Measurements from ENCODE around the gene PAQR3.
"Not testable (repeated sequence)": the region's sequence is repeated elsewhere in the genome, so short reads cannot be mapped to it uniquely, and the experiment has no call there.

PAQR3 gene

GRCh38 chr4:78926826-78927225 lies 12.4 kb downstream of the PAQR3 start:
- no peak for DNase-seq

GRCh38 chr4:78923464-78924312 lies 15.6 kb downstream of the PAQR3 start:
- no peak for DNase-seq

- DNase-seq, result no peak
Measured at GRCh38 chr4:78922207-78922606, 17.0 kb downstream of the PAQR3 start.

GRCh38 chr4:78910612-78911011 lies 28.6 kb downstream of the PAQR3 start:
- no peak for DNase-seq

- not testable (repeated sequence) for DNase-seq
Measured at GRCh38 chr4:78908974-78909373, 30.3 kb downstream of the PAQR3 start.

GRCh38 chr4:78907638-78908037 lies 31.6 kb downstream of the PAQR3 start:
- no peak for DNase-seq

- no peak for DNase-seq
Measured at GRCh38 chr4:78904143-78904542, 35.1 kb downstream of the PAQR3 start.

- DNase-seq, result no peak
Measured at GRCh38 chr4:78902298-78902697, 36.9 kb downstream of the PAQR3 start.

- DNase-seq, result no peak
Measured at GRCh38 chr4:78901882-78902281, 37.4 kb downstream of the PAQR3 start.

GRCh38 chr4:78899302-78899701 lies 39.9 kb downstream of the PAQR3 start:
- no peak for DNase-seq

GRCh38 chr4:78889955-78890354 lies 49.3 kb downstream of the PAQR3 start:
- DNase-seq, result no peak

- DNase-seq, result no peak
Measured at GRCh38 chr4:78885598-78885997, 53.6 kb downstream of the PAQR3 start.

GRCh38 chr4:78880874-78881492 lies 58.3 kb downstream of the PAQR3 start:
- no peak for DNase-seq

- DNase-seq, result no peak
Measured at GRCh38 chr4:78878031-78878430, 61.2 kb downstream of the PAQR3 start.

- DNase-seq, result no peak
Measured at GRCh38 chr4:78876568-78877320, 62.5 kb downstream of the PAQR3 start.

- no peak for DNase-seq
Measured at GRCh38 chr4:78870056-78870455, 69.2 kb downstream of the PAQR3 start.

GRCh38 chr4:78868712-78869111 lies 70.5 kb downstream of the PAQR3 start:
- DNase-seq, result not testable (repeated sequence)

- DNase-seq, result no peak
Measured at GRCh38 chr4:78865451-78865850, 73.8 kb downstream of the PAQR3 start.

- DNase-seq, result peak; percentile 72
Measured at GRCh38 chr4:78864405-78865024, 74.7 kb downstream of the PAQR3 start.

GRCh38 chr4:78863991-78864390 lies 75.2 kb downstream of the PAQR3 start:
- DNase-seq, result no peak

- DNase-seq, result no peak
Measured at GRCh38 chr4:78863254-78863869, 75.9 kb downstream of the PAQR3 start.

GRCh38 chr4:78862314-78862737 lies 76.9 kb downstream of the PAQR3 start:
- no peak for DNase-seq
